Measurements from ENCODE around the gene SORT1.
"Not testable (repeated sequence)": the region's sequence is repeated elsewhere in the genome, so short reads cannot be mapped to it uniquely, and the experiment has no call there.

SORT1 gene

GRCh38 chr1:109397581-109398342 is at the start of gene SORT1:
Gene SORT1, minus strand, starts transcription at chr1:109397918. Its CDS starts 26 bp downstream, at chr1:109397892.
- DNase-seq (ENCODE audit: low read depth): peak; percentile 92
- Histone ChIP-seq H3K9me3 (ENCODE audit: control insufficient read depth, low read length) (no peaks in the 10 kb centered on the region), H3K9ac (ENCODE audit: low read length) (peak within 1 kb of the TSS; percentile 94), H3K27me3 (replicated peaks; ENCODE audit: control insufficient read depth, insufficient read depth, low read length) (no peaks in the 10 kb centered on the region), H3K4me3 (ENCODE audit: low read length) (peak within 1 kb of the TSS; percentile 89), H3K4me1 (ENCODE audit: control insufficient read depth, insufficient read depth, low read length) (peaks cover 52% of the 10 kb centered on the region), H3K36me3 (ENCODE audit: control insufficient read depth, insufficient read depth, low read length, severe bottlenecking) (peaks cover 32% of the 10 kb centered on the region)

GRCh38 chr1:109445949-109446695 is 48.4 kb upstream of the SORT1 start:
- peak; percentile 22 for DNase-seq (ENCODE audit: low read depth)

DNA sequence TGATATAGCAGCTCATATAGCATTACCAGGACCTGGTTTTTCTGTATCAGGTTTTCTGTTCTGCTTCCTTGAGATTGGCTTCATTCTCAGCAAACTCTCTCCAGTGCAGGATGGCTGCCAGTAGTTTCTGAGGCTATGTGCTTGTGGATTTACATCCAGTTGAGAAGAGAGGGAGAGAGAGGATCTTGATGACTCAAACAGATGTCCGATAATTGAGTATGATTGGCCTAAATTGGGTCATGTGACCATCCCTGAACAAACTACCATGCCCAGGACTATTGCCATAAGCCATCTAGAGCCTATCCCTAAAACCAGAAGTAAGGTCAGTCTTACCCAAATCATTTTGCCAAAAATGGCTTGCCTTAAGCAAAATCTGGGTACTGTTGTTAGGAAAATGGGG is 46.6 kb upstream of the SORT1 start:
- H3K36me3 ChIP-seq (ENCODE audit: control insufficient read depth, insufficient read depth, low read length, severe bottlenecking): no peaks in the 10 kb centered on the region
- no peaks in the 10 kb centered on the region for H3K9me3 ChIP-seq (ENCODE audit: control insufficient read depth, low read length)
- peaks cover 51% of the 10 kb centered on the region for H3K4me1 ChIP-seq (ENCODE audit: control insufficient read depth, insufficient read depth, low read length)
- H3K4me3 ChIP-seq (ENCODE audit: low read length): peak overlapping the region; percentile 36
- no peak for DNase-seq (ENCODE audit: low read depth)
- no peaks in the 10 kb centered on the region for H3K27me3 ChIP-seq (replicated peaks; ENCODE audit: control insufficient read depth, insufficient read depth, low read length)
- peak overlapping the region; percentile 8 for H3K9ac ChIP-seq (ENCODE audit: low read length)

More at GRCh38 chr1:109445949-109446695, 48.4 kb upstream of the SORT1 start:
- H3K4me3 ChIP-seq (ENCODE audit: low read length); H3K9me3 ChIP-seq (ENCODE audit: control insufficient read depth, low read length); H3K36me3 ChIP-seq (ENCODE audit: control insufficient read depth, insufficient read depth, low read length, severe bottlenecking); H3K27me3 ChIP-seq (replicated peaks; ENCODE audit: control insufficient read depth, insufficient read depth, low read length): not testable (repeated sequence)
- peak overlapping the region; percentile 58 for H3K9ac ChIP-seq (ENCODE audit: low read length)
- H3K4me1 ChIP-seq (ENCODE audit: control insufficient read depth, insufficient read depth, low read length): peaks cover 35% of the 10 kb centered on the region

DNA sequence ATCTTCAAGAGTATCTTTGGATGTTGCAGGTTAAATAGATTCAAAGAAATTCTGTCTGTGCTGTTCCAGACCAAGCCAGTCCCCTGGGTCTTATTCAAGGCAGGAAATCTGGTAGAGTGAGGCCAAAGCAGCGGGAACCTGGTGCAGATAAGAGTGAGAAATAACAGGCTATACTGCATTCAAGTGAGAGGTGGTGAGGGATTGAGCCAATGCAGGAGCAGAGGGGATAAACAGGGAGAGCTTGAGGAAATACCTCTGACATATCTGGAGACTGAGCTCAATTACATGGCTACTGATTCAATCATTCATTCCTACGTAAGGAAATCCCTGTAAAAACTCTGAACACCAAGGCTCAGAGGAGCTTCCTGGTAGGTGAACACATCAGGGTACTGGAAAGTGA is 45.8 kb upstream of the SORT1 start:
- Histone ChIP-seq H3K4me1 (ENCODE audit: control insufficient read depth, insufficient read depth, low read length) (peaks cover 58% of the 10 kb centered on the region), H3K27me3 (replicated peaks; ENCODE audit: control insufficient read depth, insufficient read depth, low read length) (no peaks in the 10 kb centered on the region), H3K4me3 (ENCODE audit: low read length) (peak overlapping the region; percentile 35), H3K9ac (ENCODE audit: low read length) (peak overlapping the region; percentile 8), H3K9me3 (ENCODE audit: control insufficient read depth, low read length) (no peaks in the 10 kb centered on the region), H3K36me3 (ENCODE audit: control insufficient read depth, insufficient read depth, low read length, severe bottlenecking) (no peaks in the 10 kb centered on the region)
- no peak for DNase-seq (ENCODE audit: low read depth)

- no peaks in the 10 kb centered on the region for H3K36me3 ChIP-seq (ENCODE audit: control insufficient read depth, insufficient read depth, low read length, severe bottlenecking)
- DNase-seq (ENCODE audit: low read depth): peak; percentile 74
- H3K4me3 ChIP-seq (ENCODE audit: low read length): no peak overlapping the region
- peaks cover 64% of the 10 kb centered on the region for H3K4me1 ChIP-seq (ENCODE audit: control insufficient read depth, insufficient read depth, low read length)
- H3K9me3 ChIP-seq (ENCODE audit: control insufficient read depth, low read length): no peaks in the 10 kb centered on the region
- no peaks in the 10 kb centered on the region for H3K27me3 ChIP-seq (replicated peaks; ENCODE audit: control insufficient read depth, insufficient read depth, low read length)
- H3K9ac ChIP-seq (ENCODE audit: low read length): peak overlapping the region; percentile 76
Observed at GRCh38 chr1:109441069-109441468, 43.4 kb upstream of the SORT1 start.

DNA sequence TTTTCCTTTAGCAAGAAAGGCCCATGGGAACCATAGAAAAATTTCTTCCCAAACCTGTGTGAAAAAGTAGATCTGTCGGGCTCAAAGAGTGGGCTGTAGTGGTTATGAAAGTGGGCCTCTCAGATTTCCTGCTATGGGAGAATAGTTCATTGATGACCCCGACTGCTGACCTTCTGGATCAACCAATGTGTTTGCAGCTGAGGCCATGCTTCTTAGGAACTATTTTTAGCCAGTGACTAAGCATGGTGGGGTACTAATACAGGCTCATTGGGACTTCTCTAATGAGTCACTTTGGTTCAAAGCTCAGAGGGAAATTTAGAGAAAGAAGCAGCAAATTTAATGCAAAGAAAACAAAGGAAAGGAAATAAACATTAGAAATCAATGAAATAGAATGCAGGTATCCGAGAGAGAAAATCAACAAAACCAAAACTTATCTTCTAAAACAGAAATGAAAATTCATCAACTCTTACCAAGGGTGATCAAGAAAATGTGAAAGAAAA is 41.1 kb upstream of the SORT1 start:
- Histone ChIP-seq H3K9ac (ENCODE audit: low read length) (peak overlapping the region; percentile 76), H3K4me3 (ENCODE audit: low read length) (peak overlapping the region; percentile 61), H3K36me3 (ENCODE audit: control insufficient read depth, insufficient read depth, low read length, severe bottlenecking) (no peaks in the 10 kb centered on the region), H3K27me3 (replicated peaks; ENCODE audit: control insufficient read depth, insufficient read depth, low read length) (no peaks in the 10 kb centered on the region), H3K9me3 (ENCODE audit: control insufficient read depth, low read length) (no peaks in the 10 kb centered on the region), H3K4me1 (ENCODE audit: control insufficient read depth, insufficient read depth, low read length) (peaks cover 61% of the 10 kb centered on the region)
- DNase-seq (ENCODE audit: low read depth): peak; percentile 77

DNA sequence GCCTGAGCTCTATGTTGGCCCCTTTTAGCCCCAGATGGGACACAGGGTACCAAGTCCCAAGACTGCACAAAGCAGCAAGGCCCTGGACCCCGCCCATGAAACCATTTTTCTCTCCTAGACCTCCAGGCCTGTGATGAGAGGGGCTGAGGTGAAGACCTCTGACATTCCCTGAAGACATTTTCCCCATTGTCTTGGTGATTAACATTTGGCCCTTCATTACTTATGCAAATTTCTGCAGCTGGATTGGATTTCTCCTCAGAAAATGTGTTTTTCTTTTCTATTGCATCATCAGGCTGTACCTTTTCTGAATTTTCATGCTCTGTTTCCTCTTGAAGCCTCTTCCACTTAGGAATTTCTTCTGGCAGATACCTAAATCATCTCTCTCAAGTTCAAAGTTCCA is 36.8 kb upstream of the SORT1 start:
- no peak overlapping the region for H3K9ac ChIP-seq (ENCODE audit: low read length)
- no peak for DNase-seq (ENCODE audit: low read depth)

DNA sequence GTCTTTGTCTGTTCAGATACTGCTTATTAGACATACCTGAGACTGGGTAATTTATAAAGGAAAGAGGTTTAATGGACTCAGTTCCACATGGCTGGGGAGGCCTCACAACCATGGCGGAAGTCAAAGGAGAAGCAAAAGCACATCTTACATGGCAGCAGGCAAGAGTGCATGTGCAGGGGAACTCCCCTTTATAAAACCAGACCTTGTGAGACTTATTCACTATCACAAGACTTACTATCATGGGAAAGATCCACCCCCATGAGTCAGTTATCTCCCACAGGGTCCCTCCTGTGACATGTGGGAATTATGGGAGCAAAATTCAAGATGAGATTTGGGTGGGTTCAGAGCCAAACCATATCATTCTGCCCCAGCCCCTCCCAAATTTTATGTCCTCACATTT is 35.6 kb upstream of the SORT1 start:
- Histone ChIP-seq H3K9me3 (ENCODE audit: control insufficient read depth, low read length) (no peaks in the 10 kb centered on the region), H3K36me3 (ENCODE audit: control insufficient read depth, insufficient read depth, low read length, severe bottlenecking) (no peaks in the 10 kb centered on the region), H3K27me3 (replicated peaks; ENCODE audit: control insufficient read depth, insufficient read depth, low read length) (no peaks in the 10 kb centered on the region), H3K4me1 (ENCODE audit: control insufficient read depth, insufficient read depth, low read length) (peaks cover 57% of the 10 kb centered on the region), H3K9ac (ENCODE audit: low read length) (no peak overlapping the region), H3K4me3 (ENCODE audit: low read length) (no peak overlapping the region)
- DNase-seq (ENCODE audit: low read depth): no peak

More for the DNA sequence above, 36.8 kb upstream of the SORT1 start:
- peaks cover 55% of the 10 kb centered on the region for H3K4me1 ChIP-seq (ENCODE audit: control insufficient read depth, insufficient read depth, low read length)
- H3K36me3 ChIP-seq (ENCODE audit: control insufficient read depth, insufficient read depth, low read length, severe bottlenecking): no peaks in the 10 kb centered on the region
- no peaks in the 10 kb centered on the region for H3K27me3 ChIP-seq (replicated peaks; ENCODE audit: control insufficient read depth, insufficient read depth, low read length)
- no peak overlapping the region for H3K4me3 ChIP-seq (ENCODE audit: low read length)
- no peaks in the 10 kb centered on the region for H3K9me3 ChIP-seq (ENCODE audit: control insufficient read depth, low read length)

- H3K9ac ChIP-seq (ENCODE audit: low read length): peak overlapping the region; percentile 35
- DNase-seq (ENCODE audit: low read depth): no peak
- H3K4me1 ChIP-seq (ENCODE audit: control insufficient read depth, insufficient read depth, low read length): peaks cover 63% of the 10 kb centered on the region
- H3K27me3 ChIP-seq (replicated peaks; ENCODE audit: control insufficient read depth, insufficient read depth, low read length): no peaks in the 10 kb centered on the region
- no peak overlapping the region for H3K4me3 ChIP-seq (ENCODE audit: low read length)
- no peaks in the 10 kb centered on the region for H3K36me3 ChIP-seq (ENCODE audit: control insufficient read depth, insufficient read depth, low read length, severe bottlenecking)
- no peaks in the 10 kb centered on the region for H3K9me3 ChIP-seq (ENCODE audit: control insufficient read depth, low read length)
Observed at GRCh38 chr1:109432336-109432735, 34.6 kb upstream of the SORT1 start.

GRCh38 chr1:109427171-109427467 is 29.4 kb upstream of the SORT1 start:
- H3K9me3 ChIP-seq (ENCODE audit: control insufficient read depth, low read length): no peaks in the 10 kb centered on the region
- H3K4me3 ChIP-seq (ENCODE audit: low read length): peak overlapping the region; percentile 93
- no peaks in the 10 kb centered on the region for H3K36me3 ChIP-seq (ENCODE audit: control insufficient read depth, insufficient read depth, low read length, severe bottlenecking)
- no peaks in the 10 kb centered on the region for H3K27me3 ChIP-seq (replicated peaks; ENCODE audit: control insufficient read depth, insufficient read depth, low read length)
- peak overlapping the region; percentile 92 for H3K9ac ChIP-seq (ENCODE audit: low read length)
- peak; percentile 50 for DNase-seq (ENCODE audit: low read depth)
- H3K4me1 ChIP-seq (ENCODE audit: control insufficient read depth, insufficient read depth, low read length): peaks cover 74% of the 10 kb centered on the region

DNA sequence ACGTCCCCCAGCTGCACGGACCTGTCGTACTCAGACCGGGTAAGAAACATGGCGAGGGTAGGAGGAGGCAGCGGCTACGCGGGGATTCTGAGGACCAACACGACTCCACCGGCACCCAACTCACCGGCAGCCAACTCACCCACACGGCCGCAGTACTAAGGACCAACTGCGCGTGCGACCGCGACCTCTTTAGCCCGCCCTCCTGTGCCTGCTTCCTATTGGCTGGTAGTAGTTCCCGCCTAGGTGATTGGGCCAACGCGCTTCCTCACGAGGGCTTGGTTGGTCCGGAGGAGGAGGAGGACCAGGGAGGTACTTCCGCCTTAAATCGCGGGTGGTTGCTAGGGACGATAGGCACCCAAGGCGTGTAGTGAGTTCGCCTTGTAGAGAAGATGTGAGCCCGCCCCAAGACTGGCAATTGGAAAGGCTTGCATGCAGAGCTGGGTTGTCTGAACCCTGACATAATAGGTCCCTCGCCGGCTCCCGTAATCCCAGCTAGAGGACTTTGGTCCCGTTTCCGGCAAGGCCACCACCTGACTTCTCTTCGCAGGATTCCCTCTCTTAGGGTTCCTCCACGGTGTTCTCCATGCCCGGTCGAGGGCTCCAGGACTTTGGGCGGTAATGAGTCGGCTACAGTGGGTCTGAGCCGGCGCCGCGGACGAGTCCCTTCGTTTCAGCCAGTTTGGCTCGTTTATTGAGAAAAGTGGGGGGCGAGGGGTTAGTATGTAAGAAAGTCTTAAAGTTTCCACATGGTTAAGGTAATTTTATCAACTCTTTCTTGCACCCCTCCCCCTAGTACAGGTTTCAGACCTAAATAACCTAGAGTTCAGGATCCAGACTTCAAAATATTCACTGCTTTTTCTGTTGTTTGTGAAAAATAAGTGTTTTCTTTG is 28.8 kb upstream of the SORT1 start, which contains the start of gene PSMA5:
Gene PSMA5, minus strand, starts transcription at position 168 of the 890 bp plus-strand sequence. Its CDS starts 118 bp downstream, at position 50.
- peaks cover 2% of the 10 kb centered on the region for H3K36me3 ChIP-seq (ENCODE audit: control insufficient read depth, insufficient read depth, low read length, severe bottlenecking)
- H3K4me1 ChIP-seq (ENCODE audit: control insufficient read depth, insufficient read depth, low read length): peaks cover 68% of the 10 kb centered on the region
- no peaks in the 10 kb centered on the region for H3K27me3 ChIP-seq (replicated peaks; ENCODE audit: control insufficient read depth, insufficient read depth, low read length)
- peak within 1 kb of the TSS; percentile 93 for H3K4me3 ChIP-seq (ENCODE audit: low read length)
- H3K9ac ChIP-seq (ENCODE audit: low read length): peak within 1 kb of the TSS; percentile 92
- no peaks in the 10 kb centered on the region for H3K9me3 ChIP-seq (ENCODE audit: control insufficient read depth, low read length)
- DNase-seq (ENCODE audit: low read depth): peak; percentile 99
